Liver (tissue), 3 donors: ENCODE measurements around the gene SNRPD2.

ENCODE experiments used
- EGR1 ChIP-seq, 2 donors: IDR thresholded peaks; 2 replicates each; pipeline ENCODE4 v1.6.1; 2016 to 2018; ENCODE audit warnings: antibody characterized with exemption in 2 of 2, low read depth in 2 of 2
- FOXA1 ChIP-seq: IDR thresholded peaks from 2 replicates; pipeline ENCODE4 v1.6.1; 2016; ENCODE audit warnings: antibody characterized with exemption
- SP1 ChIP-seq: IDR thresholded peaks from 2 replicates; pipeline ENCODE4 v1.6.1; 2018; ENCODE audit warnings: antibody characterized with exemption, mild to moderate bottlenecking
- TAF1 ChIP-seq: conservative IDR thresholded peaks from 2 replicates; pipeline ENCODE4 v1.6.1; 2016; ENCODE audit warnings: antibody characterized with exemption, mild to moderate bottlenecking
- YY1 ChIP-seq: IDR thresholded peaks from 2 replicates; pipeline ENCODE4 v1.6.1; 2016; ENCODE audit warnings: antibody characterized with exemption, mild to moderate bottlenecking
- TF ChIP-seq, protein P1 (sequence below): fragments of 150-350 bp; IDR thresholded peaks from 2 replicates; pipeline ENCODE4 v1.5.1; 2017; ENCODE audit warnings: improper control_type of control experiment, low read depth, low read length; ENCODE audit not compliant: missing input control
- TF ChIP-seq, protein P2 (sequence below): IDR thresholded peaks from 2 replicates; pipeline ENCODE4 v1.6.1; 2016; ENCODE audit warnings: antibody characterized with exemption
- TF ChIP-seq, protein P3 (sequence below): IDR thresholded peaks from 2 replicates; pipeline ENCODE4 v1.6.1; 2016; ENCODE audit warnings: antibody characterized with exemption
- TF ChIP-seq, protein P4 (sequence below): IDR thresholded peaks from 2 replicates; pipeline ENCODE4 v1.6.1; 2016; ENCODE audit warnings: antibody characterized with exemption, mild to moderate bottlenecking
- donor health status: healthy.
- donor health status: healthy.

DNA sequence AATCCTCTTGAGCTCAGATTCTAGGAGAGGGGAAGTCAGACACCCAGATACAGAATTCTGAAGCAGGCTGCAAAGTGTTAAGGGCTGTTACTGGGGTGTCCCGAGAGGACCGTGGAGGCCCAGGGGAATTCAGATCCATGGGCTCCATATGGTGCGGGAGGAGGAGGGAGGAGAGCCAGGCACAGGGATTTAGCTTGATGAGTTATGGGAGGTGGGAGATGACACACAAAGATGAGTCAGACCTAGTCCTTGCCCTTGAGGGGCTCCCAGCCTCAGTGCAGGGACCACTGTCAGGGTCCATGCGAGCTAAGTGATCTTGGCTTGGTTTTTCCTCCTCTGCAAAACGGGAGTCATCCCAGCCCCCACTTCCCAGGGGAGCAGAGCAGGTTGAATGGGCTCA is 38.1 kb downstream of the SNRPD2 start:
- TF ChIP-seq, protein P1, sequence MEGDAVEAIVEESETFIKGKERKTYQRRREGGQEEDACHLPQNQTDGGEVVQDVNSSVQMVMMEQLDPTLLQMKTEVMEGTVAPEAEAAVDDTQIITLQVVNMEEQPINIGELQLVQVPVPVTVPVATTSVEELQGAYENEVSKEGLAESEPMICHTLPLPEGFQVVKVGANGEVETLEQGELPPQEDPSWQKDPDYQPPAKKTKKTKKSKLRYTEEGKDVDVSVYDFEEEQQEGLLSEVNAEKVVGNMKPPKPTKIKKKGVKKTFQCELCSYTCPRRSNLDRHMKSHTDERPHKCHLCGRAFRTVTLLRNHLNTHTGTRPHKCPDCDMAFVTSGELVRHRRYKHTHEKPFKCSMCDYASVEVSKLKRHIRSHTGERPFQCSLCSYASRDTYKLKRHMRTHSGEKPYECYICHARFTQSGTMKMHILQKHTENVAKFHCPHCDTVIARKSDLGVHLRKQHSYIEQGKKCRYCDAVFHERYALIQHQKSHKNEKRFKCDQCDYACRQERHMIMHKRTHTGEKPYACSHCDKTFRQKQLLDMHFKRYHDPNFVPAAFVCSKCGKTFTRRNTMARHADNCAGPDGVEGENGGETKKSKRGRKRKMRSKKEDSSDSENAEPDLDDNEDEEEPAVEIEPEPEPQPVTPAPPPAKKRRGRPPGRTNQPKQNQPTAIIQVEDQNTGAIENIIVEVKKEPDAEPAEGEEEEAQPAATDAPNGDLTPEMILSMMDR: no peak
- TF ChIP-seq, protein P2, sequence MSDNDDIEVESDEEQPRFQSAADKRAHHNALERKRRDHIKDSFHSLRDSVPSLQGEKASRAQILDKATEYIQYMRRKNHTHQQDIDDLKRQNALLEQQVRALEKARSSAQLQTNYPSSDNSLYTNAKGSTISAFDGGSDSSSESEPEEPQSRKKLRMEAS: no peak
- TF ChIP-seq, protein P3, sequence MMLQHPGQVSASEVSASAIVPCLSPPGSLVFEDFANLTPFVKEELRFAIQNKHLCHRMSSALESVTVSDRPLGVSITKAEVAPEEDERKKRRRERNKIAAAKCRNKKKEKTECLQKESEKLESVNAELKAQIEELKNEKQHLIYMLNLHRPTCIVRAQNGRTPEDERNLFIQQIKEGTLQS: no peak
- TF ChIP-seq EGR1 (IDR thresholded peaks at IDR 0.05; ENCODE audit: low read depth in 2 of 2) (no peak), TAF1 (no peak), YY1 (no peak), SP1 (no peak), FOXA1 (no peak)
- TF ChIP-seq, protein P4, sequence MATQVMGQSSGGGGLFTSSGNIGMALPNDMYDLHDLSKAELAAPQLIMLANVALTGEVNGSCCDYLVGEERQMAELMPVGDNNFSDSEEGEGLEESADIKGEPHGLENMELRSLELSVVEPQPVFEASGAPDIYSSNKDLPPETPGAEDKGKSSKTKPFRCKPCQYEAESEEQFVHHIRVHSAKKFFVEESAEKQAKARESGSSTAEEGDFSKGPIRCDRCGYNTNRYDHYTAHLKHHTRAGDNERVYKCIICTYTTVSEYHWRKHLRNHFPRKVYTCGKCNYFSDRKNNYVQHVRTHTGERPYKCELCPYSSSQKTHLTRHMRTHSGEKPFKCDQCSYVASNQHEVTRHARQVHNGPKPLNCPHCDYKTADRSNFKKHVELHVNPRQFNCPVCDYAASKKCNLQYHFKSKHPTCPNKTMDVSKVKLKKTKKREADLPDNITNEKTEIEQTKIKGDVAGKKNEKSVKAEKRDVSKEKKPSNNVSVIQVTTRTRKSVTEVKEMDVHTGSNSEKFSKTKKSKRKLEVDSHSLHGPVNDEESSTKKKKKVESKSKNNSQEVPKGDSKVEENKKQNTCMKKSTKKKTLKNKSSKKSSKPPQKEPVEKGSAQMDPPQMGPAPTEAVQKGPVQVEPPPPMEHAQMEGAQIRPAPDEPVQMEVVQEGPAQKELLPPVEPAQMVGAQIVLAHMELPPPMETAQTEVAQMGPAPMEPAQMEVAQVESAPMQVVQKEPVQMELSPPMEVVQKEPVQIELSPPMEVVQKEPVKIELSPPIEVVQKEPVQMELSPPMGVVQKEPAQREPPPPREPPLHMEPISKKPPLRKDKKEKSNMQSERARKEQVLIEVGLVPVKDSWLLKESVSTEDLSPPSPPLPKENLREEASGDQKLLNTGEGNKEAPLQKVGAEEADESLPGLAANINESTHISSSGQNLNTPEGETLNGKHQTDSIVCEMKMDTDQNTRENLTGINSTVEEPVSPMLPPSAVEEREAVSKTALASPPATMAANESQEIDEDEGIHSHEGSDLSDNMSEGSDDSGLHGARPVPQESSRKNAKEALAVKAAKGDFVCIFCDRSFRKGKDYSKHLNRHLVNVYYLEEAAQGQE: no peak
